ENCODE measurements around the gene RFXAP.
A peak's percentile ranks its signal among the peaks of the same experiment; 100 is the strongest.

RFXAP gene

GRCh38 chr13:36817996-36818803, 822 bp upstream of the RFXAP start:
- Histone ChIP-seq H3K4me3 (ENCODE audit: low read depth, low read length) (peak overlapping the region; percentile 88), H3K27ac (ENCODE audit: low read depth, low read length) (no peak overlapping the region), H3K9me3 (ENCODE audit: control insufficient read depth, insufficient read depth, low read depth, low read length) (no peaks in the 10 kb centered on the region), H3K4me1 (ENCODE audit: control insufficient read depth, insufficient read depth, low read length) (peaks cover 14% of the 10 kb centered on the region), H3K9ac (ENCODE audit: low read length) (peak overlapping the region; percentile 14), H3K27me3 (ENCODE audit: control insufficient read depth, insufficient read depth, low read length) (no peaks in the 10 kb centered on the region), H3K36me3 (ENCODE audit: control insufficient read depth, insufficient read depth, low read length) (no peaks in the 10 kb centered on the region)

DNA sequence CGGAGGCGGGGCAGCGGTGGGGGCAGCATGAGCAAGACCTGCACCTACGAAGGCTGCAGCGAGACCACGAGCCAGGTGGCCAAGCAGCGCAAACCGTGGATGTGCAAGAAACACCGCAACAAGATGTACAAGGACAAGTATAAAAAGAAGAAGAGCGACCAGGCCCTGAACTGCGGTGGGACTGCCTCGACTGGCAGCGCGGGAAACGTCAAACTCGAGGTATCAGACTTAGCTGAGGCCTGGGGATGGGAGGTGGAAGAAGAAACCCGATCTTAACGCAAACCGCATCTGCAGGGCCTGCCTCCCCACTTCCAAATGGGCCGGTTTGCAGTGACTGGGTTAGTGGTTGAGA, 693 bp downstream of the RFXAP start:
- H3K9me3 ChIP-seq (ENCODE audit: control insufficient read depth, insufficient read depth, low read depth, low read length): no peaks in the 10 kb centered on the region
- peak overlapping the region; percentile 18 for H3K9ac ChIP-seq (ENCODE audit: low read length)
- H3K4me1 ChIP-seq (ENCODE audit: control insufficient read depth, insufficient read depth, low read length): peaks cover 14% of the 10 kb centered on the region
- H3K36me3 ChIP-seq (ENCODE audit: control insufficient read depth, insufficient read depth, low read length): no peaks in the 10 kb centered on the region; the same call in 1 of the 2 replicates
- peak overlapping the region; percentile 88 for H3K4me3 ChIP-seq (ENCODE audit: low read depth, low read length)
- no peak overlapping the region for H3K27ac ChIP-seq (ENCODE audit: low read depth, low read length)
- no peaks in the 10 kb centered on the region for H3K27me3 ChIP-seq (ENCODE audit: control insufficient read depth, insufficient read depth, low read length)

- Histone ChIP-seq H3K9ac (ENCODE audit: low read length) (no peak overlapping the region), H3K27me3 (ENCODE audit: control insufficient read depth, insufficient read depth, low read length) (no peaks in the 10 kb centered on the region), H3K9me3 (ENCODE audit: control insufficient read depth, insufficient read depth, low read depth, low read length) (no peaks in the 10 kb centered on the region), H3K4me3 (ENCODE audit: low read depth, low read length) (peak overlapping the region; percentile 88), H3K36me3 (ENCODE audit: control insufficient read depth, insufficient read depth, low read length) (no peaks in the 10 kb centered on the region; the same call in 1 of the 2 replicates), H3K4me1 (ENCODE audit: control insufficient read depth, insufficient read depth, low read length) (peaks cover 14% of the 10 kb centered on the region), H3K27ac (ENCODE audit: low read depth, low read length) (no peak overlapping the region)
These were observed 1.2 kb downstream of the RFXAP start for GRCh38 chr13:36820222-36820621.

DNA sequence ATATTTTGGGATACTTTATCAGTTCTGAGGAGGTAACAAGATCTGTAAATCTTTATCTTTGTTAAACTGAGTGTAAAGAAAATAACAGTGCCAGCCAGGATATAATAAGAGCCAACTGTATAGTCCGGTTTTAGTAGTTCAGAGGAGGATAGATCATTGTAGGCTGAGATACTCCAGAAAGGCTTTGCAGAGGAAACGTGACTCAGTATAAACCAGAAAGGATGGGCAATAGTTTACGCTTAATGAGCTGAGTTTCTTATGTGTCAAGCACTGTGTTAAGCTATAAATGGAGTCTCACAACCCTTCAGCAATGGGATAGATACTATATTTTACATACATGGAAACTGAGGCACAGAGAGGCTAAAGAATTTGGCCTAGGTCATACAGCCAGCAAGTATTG, 3.8 kb downstream of the RFXAP start:
- H3K9me3 ChIP-seq (ENCODE audit: control insufficient read depth, insufficient read depth, low read depth, low read length): no peaks in the 10 kb centered on the region
- H3K27me3 ChIP-seq (ENCODE audit: control insufficient read depth, insufficient read depth, low read length): no peaks in the 10 kb centered on the region
- H3K27ac ChIP-seq (ENCODE audit: low read depth, low read length): no peak overlapping the region
- peaks cover 14% of the 10 kb centered on the region for H3K4me1 ChIP-seq (ENCODE audit: control insufficient read depth, insufficient read depth, low read length)
- H3K36me3 ChIP-seq (ENCODE audit: control insufficient read depth, insufficient read depth, low read length): peaks cover 7% of the 10 kb centered on the region
- no peak overlapping the region for H3K9ac ChIP-seq (ENCODE audit: low read length)
- H3K4me3 ChIP-seq (ENCODE audit: low read depth, low read length): no peak overlapping the region

DNA sequence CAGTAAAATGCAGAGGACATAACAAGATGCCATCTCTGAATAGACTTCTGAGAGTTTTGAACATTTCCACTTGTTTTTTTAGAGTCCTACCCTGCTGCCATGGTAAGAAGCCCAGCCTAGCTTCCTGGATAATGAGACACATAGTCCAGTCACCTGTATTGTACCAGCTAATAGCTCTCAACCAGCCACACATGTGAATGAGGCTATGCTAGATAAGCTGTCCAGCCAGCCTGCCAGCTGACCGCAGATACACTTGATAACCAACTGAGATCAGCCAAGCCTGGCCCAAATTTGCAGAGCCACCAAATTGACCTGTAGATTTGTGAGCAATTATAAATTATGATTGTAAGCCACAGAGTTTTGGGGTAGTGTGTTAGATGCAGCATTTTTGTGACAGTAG, 10.7 kb downstream of the RFXAP start:
- Histone ChIP-seq H3K4me1 (ENCODE audit: control insufficient read depth, insufficient read depth, low read length) (no peaks in the 10 kb centered on the region), H3K9ac (ENCODE audit: low read length) (no peak overlapping the region), H3K27ac (ENCODE audit: low read depth, low read length) (no peak overlapping the region), H3K36me3 (ENCODE audit: control insufficient read depth, insufficient read depth, low read length) (peaks cover 21% of the 10 kb centered on the region), H3K4me3 (ENCODE audit: low read depth, low read length) (no peak overlapping the region), H3K9me3 (ENCODE audit: control insufficient read depth, insufficient read depth, low read depth, low read length) (no peaks in the 10 kb centered on the region), H3K27me3 (ENCODE audit: control insufficient read depth, insufficient read depth, low read length) (no peaks in the 10 kb centered on the region)

DNA sequence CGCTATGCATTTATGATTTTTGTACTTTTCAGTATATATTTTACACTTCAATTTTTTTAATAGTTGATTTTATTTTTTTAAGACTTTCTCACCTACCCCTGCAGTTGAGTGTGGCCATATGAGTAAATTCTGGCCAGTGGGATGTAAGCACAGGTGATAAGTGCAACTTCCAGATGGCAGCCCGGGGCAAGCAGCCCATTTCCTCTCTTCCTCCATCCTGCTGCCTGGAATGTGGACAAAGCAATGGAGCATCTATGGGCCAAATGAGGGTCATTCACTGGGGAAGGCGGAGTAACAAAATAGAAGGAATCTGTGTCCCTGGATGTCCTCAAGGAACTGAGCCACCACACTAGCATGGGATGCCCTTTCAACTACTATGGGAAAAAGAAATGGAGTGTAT, 12.3 kb downstream of the RFXAP start:
- Histone ChIP-seq H3K9me3 (ENCODE audit: control insufficient read depth, insufficient read depth, low read depth, low read length) (no peaks in the 10 kb centered on the region), H3K9ac (ENCODE audit: low read length) (no peak overlapping the region), H3K4me1 (ENCODE audit: control insufficient read depth, insufficient read depth, low read length) (no peaks in the 10 kb centered on the region), H3K36me3 (ENCODE audit: control insufficient read depth, insufficient read depth, low read length) (peaks cover 21% of the 10 kb centered on the region), H3K27ac (ENCODE audit: low read depth, low read length) (no peak overlapping the region), H3K4me3 (ENCODE audit: low read depth, low read length) (no peak overlapping the region), H3K27me3 (ENCODE audit: control insufficient read depth, insufficient read depth, low read length) (no peaks in the 10 kb centered on the region)

DNA sequence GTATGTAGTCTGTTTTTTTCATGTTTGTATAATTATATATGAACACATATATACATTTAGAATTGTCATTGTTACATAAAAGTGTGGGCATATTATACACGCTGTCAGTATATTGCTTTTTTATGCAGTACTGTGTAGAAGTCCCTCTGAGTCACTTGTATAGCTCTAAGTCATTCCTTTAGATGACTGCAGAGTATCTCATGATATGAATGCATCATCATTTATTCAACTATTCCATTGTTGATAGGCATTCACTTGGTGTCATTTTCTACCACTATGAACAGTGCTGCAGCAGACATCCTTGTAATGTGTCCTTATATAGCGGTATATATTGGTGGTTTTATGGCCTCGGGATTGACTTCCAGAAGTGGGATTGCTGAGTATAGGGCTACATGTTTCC, 15.3 kb downstream of the RFXAP start:
- H3K9me3 ChIP-seq (ENCODE audit: control insufficient read depth, insufficient read depth, low read depth, low read length): no peaks in the 10 kb centered on the region
- H3K27ac ChIP-seq (ENCODE audit: low read depth, low read length): no peak overlapping the region
- no peaks in the 10 kb centered on the region for H3K27me3 ChIP-seq (ENCODE audit: control insufficient read depth, insufficient read depth, low read length)
- peaks cover 2% of the 10 kb centered on the region for H3K4me1 ChIP-seq (ENCODE audit: control insufficient read depth, insufficient read depth, low read length)
- no peak overlapping the region for H3K4me3 ChIP-seq (ENCODE audit: low read depth, low read length)
- H3K36me3 ChIP-seq (ENCODE audit: control insufficient read depth, insufficient read depth, low read length): 0 out of 2 replicates have a peak, but pooled peaks cover 9% of the 10 kb centered on the region
- H3K9ac ChIP-seq (ENCODE audit: low read length): no peak overlapping the region

DNA sequence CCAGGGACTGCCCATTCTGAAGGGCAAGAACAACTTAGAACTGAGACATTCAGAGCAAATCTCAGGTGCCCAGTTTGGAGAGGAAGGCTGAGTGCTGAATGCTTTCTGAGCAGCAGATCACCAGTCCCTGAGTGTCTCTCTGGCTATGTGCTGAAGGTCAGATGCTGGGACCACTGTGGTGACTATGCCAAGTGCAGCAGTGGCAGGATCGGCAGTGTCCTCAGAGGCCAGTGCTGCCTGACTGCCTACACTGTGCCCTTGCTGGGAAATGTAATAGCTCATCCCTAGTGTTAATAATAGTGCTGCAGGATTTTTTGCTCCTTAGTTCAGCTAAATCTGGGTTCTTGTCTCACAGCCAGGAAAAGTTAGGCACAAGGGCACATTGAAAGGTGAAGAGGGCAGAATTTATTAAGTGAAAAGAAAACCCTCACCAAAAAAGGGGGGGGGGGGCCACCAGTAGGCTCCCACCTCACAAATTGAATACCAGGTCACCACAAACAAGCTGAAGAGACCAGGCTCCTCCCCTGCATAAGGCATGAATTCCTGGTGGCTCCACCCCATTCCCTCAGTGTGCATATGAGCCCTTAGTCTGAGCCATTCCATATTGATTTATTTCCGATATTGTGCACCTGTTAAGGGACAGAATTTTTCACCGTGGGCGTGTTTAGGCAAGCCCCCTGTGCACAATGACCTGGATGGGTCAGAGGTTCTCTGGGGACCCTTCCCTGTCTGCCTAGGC, 18.5 kb downstream of the RFXAP start:
- Histone ChIP-seq H3K9ac (ENCODE audit: low read length) (no peak overlapping the region), H3K36me3 (ENCODE audit: control insufficient read depth, insufficient read depth, low read length) (0 out of 2 replicates have a peak, but pooled peaks cover 3% of the 10 kb centered on the region), H3K27me3 (ENCODE audit: control insufficient read depth, insufficient read depth, low read length) (no peaks in the 10 kb centered on the region), H3K4me3 (ENCODE audit: low read depth, low read length) (no peak overlapping the region), H3K4me1 (ENCODE audit: control insufficient read depth, insufficient read depth, low read length) (peaks cover 10% of the 10 kb centered on the region), H3K9me3 (ENCODE audit: control insufficient read depth, insufficient read depth, low read depth, low read length) (no peaks in the 10 kb centered on the region), H3K27ac (ENCODE audit: low read depth, low read length) (no peak overlapping the region)

DNA sequence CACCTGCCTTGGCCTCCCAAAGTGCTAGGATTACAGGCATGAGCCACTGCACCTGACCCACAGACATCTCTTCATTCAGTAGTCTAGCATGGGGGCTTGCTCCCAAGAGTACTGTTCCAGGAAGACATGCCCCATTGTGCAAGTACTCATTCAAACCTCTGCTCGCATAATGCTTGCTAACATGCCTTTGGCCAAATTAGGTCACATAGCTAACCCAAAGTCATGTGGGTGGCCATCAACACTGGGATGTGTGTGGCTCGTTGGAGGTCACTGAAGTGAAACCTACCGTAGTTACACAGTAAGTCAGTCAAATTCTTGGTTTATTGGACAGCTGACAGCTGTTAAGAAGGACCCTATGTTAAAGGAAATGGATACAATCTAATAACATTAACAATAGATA, 20.3 kb downstream of the RFXAP start:
- H3K36me3 ChIP-seq (ENCODE audit: control insufficient read depth, insufficient read depth, low read length): no peaks in the 10 kb centered on the region
- peaks cover 10% of the 10 kb centered on the region for H3K4me1 ChIP-seq (ENCODE audit: control insufficient read depth, insufficient read depth, low read length)
- no peak overlapping the region for H3K9ac ChIP-seq (ENCODE audit: low read length)
- no peaks in the 10 kb centered on the region for H3K27me3 ChIP-seq (ENCODE audit: control insufficient read depth, insufficient read depth, low read length)
- no peak overlapping the region for H3K27ac ChIP-seq (ENCODE audit: low read depth, low read length)
- H3K9me3 ChIP-seq (ENCODE audit: control insufficient read depth, insufficient read depth, low read depth, low read length): no peaks in the 10 kb centered on the region
- no peak overlapping the region for H3K4me3 ChIP-seq (ENCODE audit: low read depth, low read length)

DNA sequence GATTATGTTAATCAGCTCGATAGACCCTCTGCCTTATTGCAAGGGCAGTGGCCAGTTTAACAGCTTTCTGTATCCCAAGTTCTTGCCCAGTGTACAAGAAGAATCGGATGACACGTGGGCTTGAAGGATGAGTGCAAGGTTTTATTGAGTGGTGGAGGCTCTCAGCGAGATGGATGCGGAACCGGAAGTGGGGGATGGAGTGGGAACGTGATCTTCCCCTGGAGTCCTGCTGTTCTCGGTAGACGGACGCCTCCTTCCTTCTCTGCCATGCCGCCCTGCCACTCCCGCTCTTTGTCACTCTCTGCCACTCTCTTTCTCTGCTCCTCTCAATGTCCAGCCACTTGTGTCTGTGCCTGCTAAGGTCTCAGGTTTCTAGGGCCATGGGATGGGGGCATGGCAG, 21.0 kb downstream of the RFXAP start:
- no peaks in the 10 kb centered on the region for H3K9me3 ChIP-seq (ENCODE audit: control insufficient read depth, insufficient read depth, low read depth, low read length)
- no peak overlapping the region for H3K9ac ChIP-seq (ENCODE audit: low read length)
- no peaks in the 10 kb centered on the region for H3K36me3 ChIP-seq (ENCODE audit: control insufficient read depth, insufficient read depth, low read length)
- H3K27me3 ChIP-seq (ENCODE audit: control insufficient read depth, insufficient read depth, low read length): no peaks in the 10 kb centered on the region
- H3K4me3 ChIP-seq (ENCODE audit: low read depth, low read length): no peak overlapping the region
- peaks cover 10% of the 10 kb centered on the region for H3K4me1 ChIP-seq (ENCODE audit: control insufficient read depth, insufficient read depth, low read length)
- H3K27ac ChIP-seq (ENCODE audit: low read depth, low read length): no peak overlapping the region

DNA sequence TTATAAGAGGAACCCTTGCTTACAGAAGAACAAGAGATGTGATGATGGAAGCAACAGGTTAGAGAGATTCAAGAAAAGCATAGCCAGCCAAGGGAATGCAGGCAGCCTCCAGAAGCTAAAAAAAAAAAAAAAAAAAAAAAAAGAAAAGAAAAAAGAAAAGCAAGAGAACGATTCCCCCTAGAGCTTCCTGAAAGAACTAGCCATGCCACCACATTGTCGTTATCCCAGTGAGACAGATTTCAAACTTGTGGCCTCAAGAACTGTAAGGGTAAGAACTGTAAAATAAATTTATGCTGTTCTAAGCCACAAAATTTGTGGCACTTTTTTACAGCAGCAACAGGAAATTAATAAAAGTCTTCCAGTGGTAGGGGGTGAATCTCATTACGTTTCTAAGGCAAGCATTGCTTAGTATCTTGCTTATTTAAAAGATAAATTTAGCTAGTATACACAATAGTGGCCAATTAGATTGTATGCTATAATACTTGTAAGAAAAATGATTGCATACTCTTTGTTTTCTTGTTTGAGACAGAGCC, 21.8 kb downstream of the RFXAP start:
- Histone ChIP-seq H3K9ac (ENCODE audit: low read length) (no peak overlapping the region), H3K9me3 (ENCODE audit: control insufficient read depth, insufficient read depth, low read depth, low read length) (no peaks in the 10 kb centered on the region), H3K36me3 (ENCODE audit: control insufficient read depth, insufficient read depth, low read length) (no peaks in the 10 kb centered on the region), H3K4me1 (ENCODE audit: control insufficient read depth, insufficient read depth, low read length) (peaks cover 10% of the 10 kb centered on the region), H3K27ac (ENCODE audit: low read depth, low read length) (no peak overlapping the region), H3K4me3 (ENCODE audit: low read depth, low read length) (no peak overlapping the region), H3K27me3 (ENCODE audit: control insufficient read depth, insufficient read depth, low read length) (no peaks in the 10 kb centered on the region)

Measured in HUES6 (cell line).